Glutamatergic neuron (in vitro differentiated cells): ENCODE data around the gene B3GAT1. TPM values are rescaled to one million over a fixed set of nuclear protein-coding genes. Genes with fewer than 3 reads are reported as not detected.

Experiments
- DNase-seq: peaks from one replicate; pipeline ENCODE4 v3.0.0; 2022
- H3K27ac Mint-ChIP-seq: one replicate; pipeline ENCODE4 v1.8.0; 2020; ENCODE audit warnings: mild to moderate bottlenecking, mixed read lengths, inconsistent platforms; ENCODE audit not compliant: unreplicated experiment
- H3K27me3 Mint-ChIP-seq: one replicate; pipeline ENCODE4 v1.8.0; 2020; ENCODE audit warnings: mild to moderate bottlenecking, moderate library complexity, mixed read lengths, inconsistent platforms; ENCODE audit not compliant: unreplicated experiment
- H3K36me3 Mint-ChIP-seq: one replicate; pipeline ENCODE4 v1.8.0; 2020; ENCODE audit warnings: mild to moderate bottlenecking, mixed read lengths, inconsistent platforms; ENCODE audit not compliant: unreplicated experiment
- H3K4me1 Mint-ChIP-seq: one replicate; pipeline ENCODE4 v1.8.0; 2020; ENCODE audit warnings: mild to moderate bottlenecking, low read depth, mixed read lengths, inconsistent platforms; ENCODE audit not compliant: unreplicated experiment
- H3K4me3 Mint-ChIP-seq: one replicate; pipeline ENCODE4 v1.8.0; 2020; ENCODE audit warnings: mild to moderate bottlenecking, mixed read lengths, inconsistent platforms; ENCODE audit not compliant: unreplicated experiment
- H3K9me3 Mint-ChIP-seq: one replicate; pipeline ENCODE4 v1.8.0; 2020; ENCODE audit warnings: mild to moderate bottlenecking, moderate library complexity, mixed read lengths, inconsistent platforms; ENCODE audit not compliant: unreplicated experiment
- total RNA-seq: library from RNA; stranded (reverse); fragmentation: NEBNext Ultra II Directional; extraction: Animal tissue kit (Norgen Biotek cat#: 25700); gene quantifications from one replicate; pipeline ENCODE4 v1.2.1, GENCODE V29; 2021; ENCODE audit not compliant: unreplicated experiment
- TF ChIP-seq, protein P1 (sequence below): fragments of 200-600 bp; sonication (generic); IDR thresholded peaks from one replicate; pipeline ENCODE4 v1.5.0; 2021; ENCODE audit not compliant: partially characterized antibody, unreplicated experiment

Gene B3GAT1
- total RNA-seq, 1 donor from 2014 or later: 240 TPM

DNA sequence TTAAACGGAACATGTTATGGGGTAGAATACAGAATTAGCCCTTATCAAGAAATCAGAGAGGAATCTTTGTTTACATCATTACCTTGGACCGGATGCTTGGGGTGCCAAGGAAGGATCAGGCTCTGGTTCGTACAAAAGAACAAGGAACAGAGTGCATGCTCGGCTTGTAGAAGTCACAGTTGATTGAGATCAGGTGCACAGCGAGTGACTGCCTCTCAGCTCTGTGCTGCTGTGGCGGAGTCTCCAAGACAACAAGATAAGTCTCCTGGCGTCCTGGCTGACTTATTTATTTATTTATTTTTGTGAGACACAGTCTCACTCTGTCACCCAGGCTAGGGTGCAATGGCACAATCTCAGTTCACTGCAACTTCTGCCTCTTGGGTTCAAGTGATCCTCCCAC lies 48.5 kb downstream of the B3GAT1 start:
- DNase-seq: peak; percentile 2
- peaks cover 3% of the 10 kb centered on the region for H3K27me3 Mint-ChIP-seq
- H3K4me1 Mint-ChIP-seq: peaks cover 14% of the 10 kb centered on the region
- TF ChIP-seq, protein P1, sequence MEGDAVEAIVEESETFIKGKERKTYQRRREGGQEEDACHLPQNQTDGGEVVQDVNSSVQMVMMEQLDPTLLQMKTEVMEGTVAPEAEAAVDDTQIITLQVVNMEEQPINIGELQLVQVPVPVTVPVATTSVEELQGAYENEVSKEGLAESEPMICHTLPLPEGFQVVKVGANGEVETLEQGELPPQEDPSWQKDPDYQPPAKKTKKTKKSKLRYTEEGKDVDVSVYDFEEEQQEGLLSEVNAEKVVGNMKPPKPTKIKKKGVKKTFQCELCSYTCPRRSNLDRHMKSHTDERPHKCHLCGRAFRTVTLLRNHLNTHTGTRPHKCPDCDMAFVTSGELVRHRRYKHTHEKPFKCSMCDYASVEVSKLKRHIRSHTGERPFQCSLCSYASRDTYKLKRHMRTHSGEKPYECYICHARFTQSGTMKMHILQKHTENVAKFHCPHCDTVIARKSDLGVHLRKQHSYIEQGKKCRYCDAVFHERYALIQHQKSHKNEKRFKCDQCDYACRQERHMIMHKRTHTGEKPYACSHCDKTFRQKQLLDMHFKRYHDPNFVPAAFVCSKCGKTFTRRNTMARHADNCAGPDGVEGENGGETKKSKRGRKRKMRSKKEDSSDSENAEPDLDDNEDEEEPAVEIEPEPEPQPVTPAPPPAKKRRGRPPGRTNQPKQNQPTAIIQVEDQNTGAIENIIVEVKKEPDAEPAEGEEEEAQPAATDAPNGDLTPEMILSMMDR: no peak
- no peak overlapping the region for H3K4me3 Mint-ChIP-seq
- no peak overlapping the region for H3K27ac Mint-ChIP-seq
- peaks cover 6% of the 10 kb centered on the region for H3K36me3 Mint-ChIP-seq
- peaks cover 6% of the 10 kb centered on the region for H3K9me3 Mint-ChIP-seq

DNA sequence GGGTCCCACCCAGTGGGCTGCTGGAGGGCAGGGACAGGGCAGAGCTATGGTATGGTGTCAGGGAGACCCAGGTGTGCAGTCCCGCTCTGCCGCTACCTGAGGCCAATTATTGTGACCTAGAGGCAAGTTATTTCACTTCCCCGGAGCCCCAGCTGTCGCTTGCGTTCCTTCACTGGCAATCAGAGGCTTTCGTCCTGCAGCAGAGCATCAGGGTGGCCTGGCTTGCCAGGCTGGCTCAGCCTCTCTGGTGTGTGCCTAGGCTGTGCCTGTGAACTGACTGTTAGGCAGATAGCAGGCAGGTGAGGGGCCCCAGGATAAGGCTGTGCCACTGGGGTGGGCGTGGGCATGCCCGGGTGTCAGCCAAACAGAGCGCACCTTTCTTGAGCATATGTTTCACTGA lies 48.9 kb downstream of the B3GAT1 start:
- TF ChIP-seq, protein P1: no peak
- Mint-ChIP-seq H3K36me3 (peaks cover 6% of the 10 kb centered on the region), H3K4me3 (no peak overlapping the region), H3K27me3 (peaks cover 3% of the 10 kb centered on the region), H3K4me1 (peaks cover 16% of the 10 kb centered on the region), H3K27ac (no peak overlapping the region), H3K9me3 (peaks cover 6% of the 10 kb centered on the region)
- DNase-seq: peak; percentile 7

DNA sequence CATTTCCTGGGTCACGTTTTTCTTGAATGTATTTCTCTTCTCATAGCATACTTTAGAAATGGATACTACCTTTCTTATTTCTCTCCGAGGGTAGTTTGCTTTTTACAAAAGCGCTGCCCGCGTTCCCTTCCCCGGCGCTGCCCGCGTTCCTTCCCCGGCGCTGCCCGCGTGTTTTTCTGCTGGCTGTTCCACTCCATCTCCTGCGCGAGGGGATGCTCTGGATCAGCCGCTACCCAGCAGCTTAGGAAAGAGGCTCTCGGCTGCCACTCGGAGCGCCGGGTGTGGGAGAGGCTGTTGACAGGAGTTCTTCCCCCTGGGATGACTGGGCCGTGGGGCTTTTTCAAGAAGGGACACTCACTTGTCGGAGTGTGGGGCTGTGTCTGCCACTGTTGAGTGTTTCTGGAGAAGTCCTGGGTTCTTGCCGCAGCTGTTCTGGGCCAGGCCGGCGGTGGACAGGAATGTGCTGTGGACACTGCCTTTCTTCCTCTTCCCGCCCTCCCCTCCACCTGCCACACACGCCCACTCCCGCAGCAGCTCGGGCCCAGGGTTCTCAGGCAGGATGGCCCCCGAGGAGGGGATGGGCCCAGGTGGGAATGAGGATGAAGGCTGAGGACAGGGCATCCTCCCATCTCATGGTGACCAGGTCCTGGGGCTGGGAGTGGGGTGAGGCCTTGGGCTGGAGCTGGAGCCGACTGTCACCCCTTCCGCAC lies 49.7 kb downstream of the B3GAT1 start:
- TF ChIP-seq, protein P1: no peak
- Mint-ChIP-seq H3K4me1 (peaks cover 16% of the 10 kb centered on the region), H3K27me3 (peaks cover 3% of the 10 kb centered on the region), H3K27ac (no peak overlapping the region), H3K4me3 (peak overlapping the region; percentile 37), H3K9me3 (peaks cover 8% of the 10 kb centered on the region), H3K36me3 (peaks cover 6% of the 10 kb centered on the region)
- peak; percentile 12 for DNase-seq

DNA sequence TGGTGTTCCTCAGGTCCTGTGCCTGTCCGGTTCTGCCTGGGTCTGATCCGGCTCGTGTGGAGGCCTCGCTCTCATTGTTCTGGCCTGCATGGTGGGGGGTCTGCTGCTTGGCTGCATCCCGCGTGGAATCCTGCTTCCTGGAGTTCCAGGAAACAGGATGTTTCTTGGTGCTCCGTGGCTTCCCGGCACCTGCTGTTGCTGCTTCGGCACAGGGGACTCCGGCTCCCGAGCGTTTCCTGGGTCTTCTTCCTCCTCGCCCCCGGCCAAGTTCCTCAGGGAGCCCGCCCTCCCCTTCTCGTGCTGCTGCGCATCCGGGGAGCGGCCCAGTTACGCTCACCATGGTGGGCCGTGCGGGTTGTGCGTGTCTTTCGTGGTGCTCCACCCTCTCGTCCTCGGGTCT lies 50.4 kb downstream of the B3GAT1 start:
- TF ChIP-seq, protein P1: no peak
- Mint-ChIP-seq H3K4me1 (peaks cover 12% of the 10 kb centered on the region), H3K4me3 (no peak overlapping the region), H3K36me3 (peaks cover 6% of the 10 kb centered on the region), H3K27me3 (peaks cover 3% of the 10 kb centered on the region), H3K9me3 (peaks cover 5% of the 10 kb centered on the region), H3K27ac (no peak overlapping the region)
- DNase-seq: no peak

DNA sequence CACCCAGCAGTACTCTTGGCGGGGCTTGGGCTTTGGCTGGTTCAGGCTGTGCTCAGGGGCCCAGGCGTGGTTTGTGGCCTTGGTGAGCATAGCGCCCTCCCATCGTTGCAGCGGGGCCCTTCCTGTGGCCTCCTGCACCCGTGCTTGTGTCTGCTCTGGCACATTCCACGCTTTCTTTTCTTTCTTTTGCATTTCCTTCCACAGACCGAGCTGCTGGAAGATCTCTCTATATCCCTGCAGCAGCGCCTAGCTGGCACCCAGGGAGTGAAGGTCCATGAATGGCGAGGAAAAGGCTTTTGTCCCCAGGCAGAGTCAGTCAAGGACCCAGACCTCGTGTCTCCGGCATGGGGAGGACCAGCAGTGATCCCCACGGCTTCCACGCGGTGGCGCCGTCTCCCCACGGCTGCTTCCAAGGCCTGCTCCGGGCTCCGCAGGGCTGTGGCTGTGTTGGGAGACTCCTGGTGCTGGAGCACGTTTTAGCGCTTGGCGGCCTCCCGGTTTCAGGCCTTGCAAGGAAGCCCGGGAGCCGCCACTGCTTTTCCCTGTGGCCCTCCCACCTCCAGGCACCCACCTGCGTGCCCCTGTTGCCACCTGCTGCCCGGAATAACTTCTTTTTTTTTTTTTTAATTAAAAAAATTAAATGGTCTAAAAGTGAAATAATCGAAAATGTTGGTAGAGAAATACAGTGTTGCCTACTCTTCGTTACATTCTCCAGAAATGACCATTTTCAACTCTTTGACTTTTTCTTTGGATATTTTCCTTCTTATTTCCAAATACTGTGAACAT lies 51.8 kb downstream of the B3GAT1 start:
- Mint-ChIP-seq H3K27ac (peak overlapping the region; percentile 64), H3K4me1 (peaks cover 12% of the 10 kb centered on the region), H3K27me3 (peaks cover 3% of the 10 kb centered on the region), H3K36me3 (peaks cover 6% of the 10 kb centered on the region), H3K9me3 (peaks cover 1% of the 10 kb centered on the region), H3K4me3 (no peak overlapping the region)
- peak; percentile 97 for DNase-seq
- TF ChIP-seq, protein P1: peak; percentile 92
